Left lung (tissue), 10 donors: Measurements from ENCODE around the gene ST6GALNAC6. TPM values are rescaled to one million over a fixed set of nuclear protein-coding genes. Genes with fewer than 3 reads are reported as not detected.

Experiments
- ATAC-seq: fragments of 200-7000 bp; cut with Tn5 transposase; one replicate; pipeline ENCODE4 v1.9.1; 2020; ENCODE audit warnings: moderate library complexity
- DNase-seq, 4 donors: peaks; one replicate each; pipeline ENCODE4 v3.0.0-alpha.2; 2013 to 2020
- H3K27ac ChIP-seq, 2 donors: fragments of 200-600 bp; sonication (generic) in 1 of 2; one replicate each; pipeline versions ENCODE4 v1.5.0 to v1.8.0; 2020 to 2021
- H3K27me3 ChIP-seq, 2 donors: fragments of 200-600 bp; sonication (generic) in 1 of 2; one replicate each; pipeline versions ENCODE4 v1.5.0 to v1.8.0; 2020 to 2021
- H3K36me3 ChIP-seq, 2 donors: fragments of 200-600 bp; sonication (generic) in 1 of 2; one replicate each; pipeline versions ENCODE4 v1.5.0 to v1.8.0; 2020 to 2021
- H3K4me1 ChIP-seq, 2 donors: fragments of 200-600 bp; one replicate each; pipeline ENCODE4 v1.8.0; 2021
- H3K4me3 ChIP-seq, 2 donors: fragments of 200-600 bp; sonication (generic) in 1 of 2; one replicate each; pipeline versions ENCODE4 v1.5.0 to v1.8.0; 2020 to 2021; ENCODE audit warnings: mild to moderate bottlenecking in 1 of 2
- H3K9me3 ChIP-seq, 2 donors: fragments of 200-600 bp; sonication (generic) in 1 of 2; one replicate each; pipeline versions ENCODE4 v1.5.0 to v1.8.0; 2020 to 2021
- CTCF ChIP-seq, 2 donors: fragments of 200-600 bp; sonication (generic) in 1 of 2; IDR thresholded peaks; one replicate each; pipeline versions ENCODE4 v1.5.0 to v1.8.0; 2021; ENCODE audit warnings: antibody characterized with exemption in 2 of 2
- intact Hi-C, 2 donors: fragments of 100-400 bp; cut with DNase I; formaldehyde crosslinking; loops; one replicate each; pipeline versions ENCODE4 v1.11.2 to v1.14.2; 2022
- polyA plus RNA-seq, 6 donors: library from polyadenylated mRNA; unstranded; fragments of 120-200 nt; gene quantifications; one replicate each; pipeline ENCODE4 v1.2.1, GENCODE V29; 2013; ENCODE audit not compliant: insufficient read length in 6 of 6
- total RNA-seq, 2 donors: library from RNA; stranded (reverse); fragmentation: NEBNext Ultra II Directional; extraction: Animal tissue kit (Norgen Biotek cat#: 25700); gene quantifications; one replicate each; pipeline ENCODE4 v1.2.1, GENCODE V29; 2021
- donor health status: DM: no; HTN: yes; CAD: no.
- donor health status: DM: no; HTN: no; CAD: no.

Gene ST6GALNAC6
- total and polyA plus RNA-seq, 8 donors: 43.5 to 57.0 (median 48.6) TPM

- intact Hi-C loops: no loop called here
- Histone ChIP-seq H3K9me3 (no peaks in the 10 kb centered on the region), H3K4me3 (peak overlapping the region in 1 of 2 donors; percentile 78), H3K4me1 (peaks cover 43 to 78% of the 10 kb centered on the region in 2 donors), H3K36me3 (peaks cover 0 to 24% of the 10 kb centered on the region in 2 donors), H3K27me3 (no peaks in the 10 kb centered on the region), H3K27ac (peak overlapping the region in 1 of 2 donors; percentile 28)
- TF ChIP-seq CTCF (IDR thresholded peaks at IDR 0.05): no peak
- no peak for ATAC-seq
- DNase-seq: no peak
Observed at GRCh38 chr9:127915325-127915752, 15.9 kb upstream of the ST6GALNAC6 start.

- H3K4me1 ChIP-seq: peaks cover 32 to 64% of the 10 kb centered on the region in 2 donors
- no peak for TF ChIP-seq CTCF (IDR thresholded peaks at IDR 0.05)
Observed at GRCh38 chr9:127913682-127914081, 14.3 kb upstream of the ST6GALNAC6 start.

GRCh38 chr9:127912882-127913281 is 13.5 kb upstream of the ST6GALNAC6 start:
- Histone ChIP-seq H3K27ac (no peak overlapping the region), H3K9me3 (no peaks in the 10 kb centered on the region), H3K4me1 (peaks cover 24 to 56% of the 10 kb centered on the region in 2 donors), H3K36me3 (peaks cover 0 to 45% of the 10 kb centered on the region in 2 donors), H3K27me3 (no peaks in the 10 kb centered on the region), H3K4me3 (no peak overlapping the region)
- DNase-seq (peak in 3 of 4 donors; percentile 77 to 82 (median 81)), ATAC-seq (peak; percentile 62)
- intact Hi-C loops: no loop called here
- TF ChIP-seq CTCF (IDR thresholded peaks at IDR 0.05): no peak

More at GRCh38 chr9:127913682-127914081, 14.3 kb upstream of the ST6GALNAC6 start:
- ATAC-seq (no peak), DNase-seq (peak in 1 of 4 donors; percentile 61)
- Histone ChIP-seq H3K4me3 (no peak overlapping the region), H3K9me3 (no peaks in the 10 kb centered on the region), H3K27ac (no peak overlapping the region), H3K36me3 (peaks cover 0 to 37% of the 10 kb centered on the region in 2 donors), H3K27me3 (no peaks in the 10 kb centered on the region)
- intact Hi-C loops: no loop called here

- H3K4me3 ChIP-seq: no peak overlapping the region
- H3K36me3 ChIP-seq: peaks cover 0 to 50% of the 10 kb centered on the region in 2 donors
- peak in 1 of 4 donors; percentile 81 for DNase-seq
- intact Hi-C loops: no loop called here
- no peaks in the 10 kb centered on the region for H3K27me3 ChIP-seq
- peaks cover 21 to 54% of the 10 kb centered on the region in 2 donors for H3K4me1 ChIP-seq
- TF ChIP-seq CTCF (IDR thresholded peaks at IDR 0.05): no peak
- H3K9me3 ChIP-seq: no peaks in the 10 kb centered on the region
- H3K27ac ChIP-seq: peak overlapping the region in 1 of 2 donors; percentile 56
- ATAC-seq: no peak
Observed at GRCh38 chr9:127912296-127912695, 12.9 kb upstream of the ST6GALNAC6 start.

- TF ChIP-seq CTCF (IDR thresholded peaks at IDR 0.05): no peak
- no peak overlapping the region for H3K4me3 ChIP-seq
- intact Hi-C loops: no loop called here
- no peaks in the 10 kb centered on the region for H3K9me3 ChIP-seq
- H3K36me3 ChIP-seq: peaks cover 0 to 50% of the 10 kb centered on the region in 2 donors
- H3K4me1 ChIP-seq: peaks cover 31 to 56% of the 10 kb centered on the region in 2 donors
- H3K27ac ChIP-seq: peak overlapping the region; percentile 41 to 44
- ATAC-seq (no peak), DNase-seq (no peak)
- H3K27me3 ChIP-seq: no peaks in the 10 kb centered on the region
Observed at GRCh38 chr9:127910613-127911205, 11.3 kb upstream of the ST6GALNAC6 start.
